ENCODE measurements around the gene SERPINA1.
"Not testable (repeated sequence)": the region's sequence is repeated elsewhere in the genome, so short reads cannot be mapped to it uniquely, and the experiment has no call there.

SERPINA1 gene

DNA sequence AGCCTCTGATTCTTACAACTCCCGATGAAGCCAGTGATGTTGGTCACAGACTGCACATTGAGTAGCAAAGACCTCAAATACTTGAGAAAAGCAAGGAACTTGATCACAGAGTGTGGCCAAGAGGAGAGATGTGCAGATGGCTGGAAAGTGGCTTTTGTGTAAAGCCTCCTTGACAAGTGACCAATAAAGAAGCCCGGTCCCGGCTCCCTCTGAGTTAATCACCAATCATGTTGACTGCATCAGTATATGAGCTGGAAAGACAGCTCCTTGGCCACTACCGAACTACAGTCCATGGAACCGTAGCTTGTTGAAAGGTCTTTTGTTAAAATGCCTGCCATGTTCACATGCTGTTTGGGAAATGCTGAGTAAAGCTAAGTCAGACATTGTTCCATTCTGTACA lies 41.6 kb downstream of the SERPINA1 start:
- no peak overlapping the region for H3K4me2 ChIP-seq (ENCODE audit: low read length)

DNA sequence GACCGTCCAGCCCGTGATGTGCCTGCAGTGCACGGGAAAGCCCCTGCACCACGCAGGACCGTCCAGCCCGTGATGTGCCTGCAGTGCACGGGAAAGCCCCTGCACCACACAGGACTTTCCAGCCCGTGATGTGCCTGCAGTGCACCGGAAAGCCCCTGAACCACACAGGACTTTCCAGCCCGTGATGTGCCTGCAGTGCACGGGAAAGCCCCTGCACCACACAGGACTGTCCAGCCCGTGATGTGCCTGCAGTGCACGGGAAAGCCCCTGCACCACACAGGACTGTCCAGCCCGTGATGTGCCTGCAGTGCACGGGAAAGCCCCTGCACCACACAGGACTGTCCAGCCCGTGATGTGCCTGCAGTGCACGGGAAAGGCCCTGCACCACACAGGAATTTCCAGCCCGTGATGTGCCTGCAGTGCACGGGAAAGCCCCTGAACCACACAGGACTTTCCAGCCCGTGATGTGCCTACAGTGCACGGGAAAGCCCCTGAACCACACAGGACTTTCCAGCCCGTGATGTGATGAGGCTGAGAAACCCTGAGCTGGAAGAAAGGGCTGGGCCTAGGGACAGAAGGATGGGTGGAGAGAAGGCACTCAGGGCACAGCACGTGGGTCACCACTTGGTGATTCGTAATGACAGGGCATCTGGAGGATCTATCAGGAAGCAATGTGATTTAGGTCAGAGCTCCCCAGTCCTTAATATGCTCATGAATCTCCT lies 42.2 kb downstream of the SERPINA1 start:
- H3K9me3 ChIP-seq (ENCODE audit: control insufficient read depth, insufficient read depth, low read length); H3K36me3 ChIP-seq (ENCODE audit: control insufficient read depth, low read length); H3K79me2 ChIP-seq (ENCODE audit: control insufficient read depth, low read length); H3F3A ChIP-seq (ENCODE audit: control insufficient read depth, insufficient read depth); H3K4me3 ChIP-seq (ENCODE audit: low read length); H4K20me1 ChIP-seq (ENCODE audit: control insufficient read depth, insufficient read depth, low read depth, low read length); H3K9me2 ChIP-seq (replicated peaks; ENCODE audit: control insufficient read depth, low read length): not testable (repeated sequence)
- H3K4me2 ChIP-seq (ENCODE audit: low read length) = 0 out of 2 replicates have a peak overlapping the region, but pooled peaks have one; percentile 10
- 0 out of 2 replicates have a peak overlapping the region, but pooled peaks have one; percentile 22 for H3K27ac ChIP-seq (ENCODE audit: low read depth, low read length)
- H3K27me3 ChIP-seq (ENCODE audit: control insufficient read depth, low read length) = peaks cover 36% of the 10 kb centered on the region
- H3K4me1 ChIP-seq (ENCODE audit: control insufficient read depth, low read length) = peaks cover 25% of the 10 kb centered on the region

More for the DNA sequence above, 41.6 kb downstream of the SERPINA1 start:
- Histone ChIP-seq H4K20me1 (ENCODE audit: control insufficient read depth, insufficient read depth, low read depth, low read length) (no peaks in the 10 kb centered on the region), H3K9me2 (replicated peaks; ENCODE audit: control insufficient read depth, low read length) (no peaks in the 10 kb centered on the region), H3K27ac (ENCODE audit: low read depth, low read length) (0 out of 2 replicates have a peak overlapping the region, but pooled peaks have one; percentile 22), H3F3A (ENCODE audit: control insufficient read depth, insufficient read depth) (no peaks in the 10 kb centered on the region), H3K4me1 (ENCODE audit: control insufficient read depth, low read length) (peaks cover 25% of the 10 kb centered on the region), H3K4me3 (ENCODE audit: low read length) (no peak overlapping the region), H3K27me3 (ENCODE audit: control insufficient read depth, low read length) (peaks cover 36% of the 10 kb centered on the region), H3K9me3 (ENCODE audit: control insufficient read depth, insufficient read depth, low read length) (no peaks in the 10 kb centered on the region), H3K36me3 (ENCODE audit: control insufficient read depth, low read length) (no peaks in the 10 kb centered on the region), H3K79me2 (ENCODE audit: control insufficient read depth, low read length) (no peaks in the 10 kb centered on the region)
- TF ChIP-seq EZH2phosphoT487 (IDR thresholded peaks at IDR 0.05; ENCODE audit: borderline replicate concordance, low read length) = no peak
- TF ChIP-seq, protein P1, sequence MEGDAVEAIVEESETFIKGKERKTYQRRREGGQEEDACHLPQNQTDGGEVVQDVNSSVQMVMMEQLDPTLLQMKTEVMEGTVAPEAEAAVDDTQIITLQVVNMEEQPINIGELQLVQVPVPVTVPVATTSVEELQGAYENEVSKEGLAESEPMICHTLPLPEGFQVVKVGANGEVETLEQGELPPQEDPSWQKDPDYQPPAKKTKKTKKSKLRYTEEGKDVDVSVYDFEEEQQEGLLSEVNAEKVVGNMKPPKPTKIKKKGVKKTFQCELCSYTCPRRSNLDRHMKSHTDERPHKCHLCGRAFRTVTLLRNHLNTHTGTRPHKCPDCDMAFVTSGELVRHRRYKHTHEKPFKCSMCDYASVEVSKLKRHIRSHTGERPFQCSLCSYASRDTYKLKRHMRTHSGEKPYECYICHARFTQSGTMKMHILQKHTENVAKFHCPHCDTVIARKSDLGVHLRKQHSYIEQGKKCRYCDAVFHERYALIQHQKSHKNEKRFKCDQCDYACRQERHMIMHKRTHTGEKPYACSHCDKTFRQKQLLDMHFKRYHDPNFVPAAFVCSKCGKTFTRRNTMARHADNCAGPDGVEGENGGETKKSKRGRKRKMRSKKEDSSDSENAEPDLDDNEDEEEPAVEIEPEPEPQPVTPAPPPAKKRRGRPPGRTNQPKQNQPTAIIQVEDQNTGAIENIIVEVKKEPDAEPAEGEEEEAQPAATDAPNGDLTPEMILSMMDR (IDR thresholded peaks at IDR 0.05; ENCODE audit: low read depth, low read length, poor library complexity, severe bottlenecking) = no peak

DNA sequence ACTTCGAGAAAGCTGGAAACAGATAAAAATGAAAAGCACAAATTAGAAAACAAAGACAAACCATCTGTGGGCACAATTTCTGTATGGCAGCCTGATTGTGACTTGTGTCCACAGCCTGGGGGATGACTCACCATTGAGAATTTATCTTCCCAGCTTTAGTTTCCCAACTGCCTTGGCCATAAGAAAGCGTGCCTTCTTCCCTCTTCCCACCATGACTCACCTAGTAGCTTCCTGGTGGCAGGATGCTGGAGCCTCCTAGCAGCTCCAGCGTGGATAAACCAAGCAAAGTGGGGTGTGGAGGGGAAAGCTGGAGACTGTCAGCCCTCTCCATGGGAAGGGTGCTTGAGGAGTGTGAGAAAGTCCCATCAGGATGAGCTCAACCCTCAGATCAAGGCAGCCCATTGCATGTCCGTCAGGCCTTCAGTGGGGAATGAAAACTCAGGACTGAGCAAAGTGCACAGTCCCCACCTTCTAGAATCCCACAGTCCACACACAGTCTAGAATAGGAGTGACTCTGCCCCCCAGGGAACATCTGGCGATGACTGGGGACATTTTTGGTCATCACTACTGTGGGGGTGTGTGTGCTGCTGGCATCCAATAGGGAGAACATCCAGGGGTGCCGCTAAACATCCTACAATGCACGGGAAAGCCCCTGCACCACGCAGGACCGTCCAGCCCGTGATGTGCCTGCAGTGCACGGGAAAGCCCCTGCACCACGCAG lies 42.9 kb downstream of the SERPINA1 start:
- H3K4me1 ChIP-seq (ENCODE audit: control insufficient read depth, low read length) = peaks cover 25% of the 10 kb centered on the region
- no peaks in the 10 kb centered on the region for H4K20me1 ChIP-seq (ENCODE audit: control insufficient read depth, insufficient read depth, low read depth, low read length)
- TF ChIP-seq EZH2phosphoT487 (IDR thresholded peaks at IDR 0.05; ENCODE audit: borderline replicate concordance, low read length) = no peak
- TF ChIP-seq, protein P1 (IDR thresholded peaks at IDR 0.05; ENCODE audit: low read depth, low read length, poor library complexity, severe bottlenecking) = no peak
- H3K9me3 ChIP-seq (ENCODE audit: control insufficient read depth, insufficient read depth, low read length) = no peaks in the 10 kb centered on the region
- no peaks in the 10 kb centered on the region for H3K9me2 ChIP-seq (replicated peaks; ENCODE audit: control insufficient read depth, low read length)
- H3F3A ChIP-seq (ENCODE audit: control insufficient read depth, insufficient read depth) = no peaks in the 10 kb centered on the region
- no peak overlapping the region for H3K27ac ChIP-seq (ENCODE audit: low read depth, low read length)
- H3K4me3 ChIP-seq (ENCODE audit: low read length) = no peak overlapping the region
- H3K4me2 ChIP-seq (ENCODE audit: low read length) = no peak overlapping the region
- H3K27me3 ChIP-seq (ENCODE audit: control insufficient read depth, low read length) = peaks cover 38% of the 10 kb centered on the region
- no peaks in the 10 kb centered on the region for H3K36me3 ChIP-seq (ENCODE audit: control insufficient read depth, low read length)
- H3K79me2 ChIP-seq (ENCODE audit: control insufficient read depth, low read length) = no peaks in the 10 kb centered on the region

DNA sequence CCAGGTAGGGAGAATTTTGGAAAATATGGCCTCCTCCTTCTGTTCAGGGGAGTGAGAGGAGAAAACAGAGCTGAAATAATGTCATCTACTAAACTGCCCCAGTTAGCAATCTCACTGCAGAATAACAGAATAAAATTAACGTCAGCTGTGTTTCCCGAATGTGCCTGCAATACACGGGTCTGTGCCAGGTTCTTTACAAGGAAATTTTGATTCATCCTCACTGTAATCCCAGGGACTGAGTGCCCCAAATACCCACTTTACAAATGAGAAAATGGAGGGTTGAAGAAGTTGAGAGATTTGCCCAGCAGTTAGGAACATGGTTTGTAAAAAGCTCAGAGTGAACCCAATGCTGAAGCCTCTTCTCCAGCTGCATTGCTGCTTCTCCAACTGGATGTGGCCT lies 44.0 kb downstream of the SERPINA1 start:
- TF ChIP-seq, protein P1 (IDR thresholded peaks at IDR 0.05; ENCODE audit: low read depth, low read length, poor library complexity, severe bottlenecking) = no peak
- no peak for TF ChIP-seq EZH2phosphoT487 (IDR thresholded peaks at IDR 0.05; ENCODE audit: borderline replicate concordance, low read length)
- H3K27me3 ChIP-seq (ENCODE audit: control insufficient read depth, low read length) = peaks cover 38% of the 10 kb centered on the region
- no peaks in the 10 kb centered on the region for H3K9me2 ChIP-seq (replicated peaks; ENCODE audit: control insufficient read depth, low read length)
- no peak overlapping the region for H3K27ac ChIP-seq (ENCODE audit: low read depth, low read length)
- no peaks in the 10 kb centered on the region for H3K79me2 ChIP-seq (ENCODE audit: control insufficient read depth, low read length)
- no peaks in the 10 kb centered on the region for H3K36me3 ChIP-seq (ENCODE audit: control insufficient read depth, low read length)
- H3F3A ChIP-seq (ENCODE audit: control insufficient read depth, insufficient read depth) = no peaks in the 10 kb centered on the region
- H3K4me3 ChIP-seq (ENCODE audit: low read length) = no peak overlapping the region
- peaks cover 25% of the 10 kb centered on the region for H3K4me1 ChIP-seq (ENCODE audit: control insufficient read depth, low read length)
- no peak overlapping the region for H3K4me2 ChIP-seq (ENCODE audit: low read length)
- no peaks in the 10 kb centered on the region for H3K9me3 ChIP-seq (ENCODE audit: control insufficient read depth, insufficient read depth, low read length)
- no peaks in the 10 kb centered on the region for H4K20me1 ChIP-seq (ENCODE audit: control insufficient read depth, insufficient read depth, low read depth, low read length)

Data from DOHH2 (cell line).